ENCODE measurements around the gene ZSWIM7.

ZSWIM7 gene

DNA sequence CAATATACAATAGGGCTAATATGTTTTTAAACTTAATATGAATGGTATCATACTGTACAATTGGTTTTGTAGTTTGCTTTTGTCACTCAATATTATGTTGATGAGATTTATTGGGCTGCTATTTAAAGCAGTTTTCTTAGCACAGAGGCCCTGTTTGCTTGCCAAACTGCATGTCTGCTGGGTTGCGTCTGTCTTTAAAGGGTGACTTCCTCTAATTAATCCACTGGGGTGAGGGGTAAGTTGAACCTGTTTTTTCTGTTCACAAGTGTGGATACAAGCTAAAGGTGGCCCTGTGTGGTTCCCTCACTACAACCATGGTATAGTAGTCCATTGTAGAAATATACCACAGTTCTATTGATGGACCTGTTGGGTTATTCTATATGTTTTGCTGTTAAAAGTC, 19.8 kb upstream of the ZSWIM7 start:
- no peak for DNase-seq (ENCODE audit: low read depth)
- TF ChIP-seq CTCF (IDR thresholded peaks at IDR 0.05; ENCODE audit: insufficient read depth, low read depth, low read length, missing control alignments), result no peak
- no peak overlapping the region for H3K4me3 ChIP-seq (ENCODE audit: low read length)

- peak; percentile 75 for DNase-seq (ENCODE audit: low read depth)
- TF ChIP-seq CTCF (IDR thresholded peaks at IDR 0.05; ENCODE audit: insufficient read depth, low read depth, low read length, missing control alignments), result peak; percentile 74
- no peak overlapping the region for H3K4me3 ChIP-seq (ENCODE audit: low read length)
Measured at GRCh38 chr17:16013943-16014407, 14.5 kb upstream of the ZSWIM7 start.

DNA sequence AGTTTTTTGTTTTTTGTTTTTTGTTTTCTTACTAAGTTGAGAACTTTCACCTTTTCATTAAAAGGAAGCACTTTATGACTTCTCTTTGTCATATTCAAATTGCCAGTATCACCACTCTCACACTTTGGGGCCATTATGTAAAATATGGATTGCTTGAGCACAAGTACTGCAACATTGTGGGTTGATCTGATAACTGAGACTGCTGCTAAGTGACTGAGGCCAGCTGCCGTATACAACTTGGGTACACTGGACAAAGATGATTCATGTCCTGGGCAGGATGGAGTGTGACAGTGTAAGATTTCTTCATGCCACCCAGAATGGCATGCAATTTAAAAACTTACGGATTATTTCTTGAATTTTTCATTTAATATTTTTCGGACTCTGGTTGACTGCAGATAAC, 7.9 kb upstream of the ZSWIM7 start:
- H3K4me3 ChIP-seq (ENCODE audit: low read length), result no peak overlapping the region
- DNase-seq (ENCODE audit: low read depth), result no peak
- TF ChIP-seq CTCF (IDR thresholded peaks at IDR 0.05; ENCODE audit: insufficient read depth, low read depth, low read length, missing control alignments), result no peak

GRCh38 chr17:16005636-16006035, 6.1 kb upstream of the ZSWIM7 start:
- TF ChIP-seq CTCF (IDR thresholded peaks at IDR 0.05; ENCODE audit: insufficient read depth, low read depth, low read length, missing control alignments), result no peak
- H3K4me3 ChIP-seq (ENCODE audit: low read length), result no peak overlapping the region
- no peak for DNase-seq (ENCODE audit: low read depth)

DNA sequence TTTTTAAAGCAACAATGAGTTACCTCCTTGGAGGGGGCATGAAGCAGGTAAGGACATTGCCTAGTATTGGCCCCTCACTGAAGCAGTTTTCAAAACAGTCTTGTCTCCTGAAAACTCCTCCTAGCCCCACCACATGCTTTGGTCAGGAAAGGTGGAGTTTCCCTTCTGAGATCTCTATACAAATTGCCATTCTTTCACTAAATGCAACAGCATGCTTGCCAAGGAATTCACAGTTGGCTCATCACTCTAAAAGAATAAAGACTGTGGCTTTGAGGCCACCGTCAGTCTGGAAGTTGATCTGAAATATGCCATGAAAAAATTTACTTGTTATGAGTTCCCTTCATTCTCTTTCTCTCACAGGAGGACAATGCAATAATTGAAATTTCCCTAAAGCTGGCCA, 4.3 kb upstream of the ZSWIM7 start:
- no peak overlapping the region for H3K4me3 ChIP-seq (ENCODE audit: low read length)
- no peak for TF ChIP-seq CTCF (IDR thresholded peaks at IDR 0.05; ENCODE audit: insufficient read depth, low read depth, low read length, missing control alignments)
- DNase-seq (ENCODE audit: low read depth), result no peak

DNA sequence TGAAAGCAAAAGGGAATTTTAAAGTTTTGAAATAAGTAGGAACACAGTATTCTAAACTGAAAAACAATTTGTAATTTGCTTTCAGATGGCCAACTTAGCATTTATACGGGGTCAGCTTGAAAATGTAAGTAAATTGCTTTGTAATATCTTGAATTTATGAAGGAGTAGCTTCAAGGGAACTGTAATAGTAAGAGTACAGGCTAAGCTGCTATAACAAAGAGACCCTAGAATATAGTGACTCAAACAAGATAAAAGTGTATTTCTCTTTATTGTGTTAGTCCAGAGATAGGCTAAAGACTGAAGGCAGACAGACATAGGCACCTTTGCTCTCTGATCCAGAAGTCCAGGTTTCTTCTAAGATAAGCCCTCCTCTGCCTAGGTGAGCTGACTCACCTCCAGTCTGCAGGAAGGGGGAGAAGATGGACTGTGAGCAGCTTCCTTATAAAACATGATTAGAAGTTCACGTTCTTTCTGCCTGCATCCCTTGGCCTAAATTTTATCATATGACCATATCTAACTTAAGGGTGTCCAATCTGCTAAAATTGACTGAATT, 3.3 kb upstream of the ZSWIM7 start:
- H3K4me3 ChIP-seq (ENCODE audit: low read length), result no peak overlapping the region
- DNase-seq (ENCODE audit: low read depth), result no peak
- no peak for TF ChIP-seq CTCF (IDR thresholded peaks at IDR 0.05; ENCODE audit: insufficient read depth, low read depth, low read length, missing control alignments)

- peak; percentile 56 for DNase-seq (ENCODE audit: low read depth)
- peak overlapping the region; percentile 74 for H3K4me3 ChIP-seq (ENCODE audit: low read length)
- no peak for TF ChIP-seq CTCF (IDR thresholded peaks at IDR 0.05; ENCODE audit: insufficient read depth, low read depth, low read length, missing control alignments)
Measured at GRCh38 chr17:16001226-16001897, 1.9 kb upstream of the ZSWIM7 start.

Data from epithelial cell of esophagus (primary cell).